HG03103 (cell line): ENCODE measurements around the gene DGKQ.

Experiments used
- ATAC-seq: cut with Tn5 transposase; IDR thresholded peaks from one replicate; pipeline ENCODE4 v1.9.1; 2021; ENCODE audit warnings: low read depth; ENCODE audit not compliant: unreplicated experiment

DGKQ gene

GRCh38 chr4:996997-997374 is 23.6 kb upstream of the DGKQ start:
- ATAC-seq, result no peak

- no peak for ATAC-seq
Measured at GRCh38 chr4:996030-996996, 22.9 kb upstream of the DGKQ start.

GRCh38 chr4:995311-996026 is 22.1 kb upstream of the DGKQ start:
- ATAC-seq, result no peak

GRCh38 chr4:993111-994029 is 20.0 kb upstream of the DGKQ start, which contains the start of gene SLC26A1:
Gene SLC26A1, minus strand, starts transcription at chr4:993404. Its CDS starts 1,701 bp downstream, at chr4:991703.
- no peak for ATAC-seq

GRCh38 chr4:992297-993110 is 19.1 kb upstream of the DGKQ start:
- ATAC-seq, result no peak

- no peak for ATAC-seq
Measured at GRCh38 chr4:991451-992296, 18.3 kb upstream of the DGKQ start.

GRCh38 chr4:990746-991367 is 17.5 kb upstream of the DGKQ start:
- no peak for ATAC-seq

GRCh38 chr4:989722-990471 is 16.5 kb upstream of the DGKQ start:
- no peak for ATAC-seq

- no peak for ATAC-seq
Measured at GRCh38 chr4:988726-989721, 15.7 kb upstream of the DGKQ start.

GRCh38 chr4:987624-988513 is 14.5 kb upstream of the DGKQ start:
- ATAC-seq, result no peak

GRCh38 chr4:986879-987623 is 13.7 kb upstream of the DGKQ start, which contains the start of gene IDUA:
Gene IDUA, plus strand, starts transcription at chr4:987044. Its CDS starts 41 bp downstream, at chr4:987085.
- peak; percentile 80 for ATAC-seq

- peak; percentile 3 for ATAC-seq
Measured at GRCh38 chr4:986428-986878, 13.1 kb upstream of the DGKQ start.

GRCh38 chr4:985123-985830 is 11.9 kb upstream of the DGKQ start:
- ATAC-seq, result no peak
